ENCODE data around the gene RNF213.

RNF213 gene

GRCh38 chr17:80433916-80434666 lies 173.4 kb downstream of the RNF213 start:
- DNase-seq (ENCODE audit: low spot score): no peak

GRCh38 chr17:80437532-80437931 lies 176.9 kb downstream of the RNF213 start:
- no peak for DNase-seq (ENCODE audit: low spot score)

DNA sequence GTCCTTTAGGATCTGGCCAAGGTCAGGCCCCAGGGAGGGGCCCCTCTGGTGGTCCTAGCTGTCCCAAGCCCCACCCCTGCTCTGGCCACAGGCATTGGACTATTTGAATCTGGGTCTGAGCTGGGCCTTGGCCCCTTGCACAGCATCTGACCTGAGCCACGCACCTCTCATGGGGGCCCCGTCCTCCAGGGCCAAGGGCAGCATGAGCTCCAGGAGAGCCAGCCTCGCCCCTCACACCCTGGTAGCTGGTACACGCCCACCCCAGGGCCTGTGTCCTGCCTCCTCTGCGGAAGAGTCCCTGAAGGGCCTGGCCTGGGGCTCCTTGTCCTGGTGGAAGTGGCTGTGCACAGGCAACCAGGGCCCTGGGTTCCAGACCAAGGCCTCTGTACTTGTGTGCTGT lies 178.2 kb downstream of the RNF213 start:
- DNase-seq (ENCODE audit: low spot score): no peak

DNA sequence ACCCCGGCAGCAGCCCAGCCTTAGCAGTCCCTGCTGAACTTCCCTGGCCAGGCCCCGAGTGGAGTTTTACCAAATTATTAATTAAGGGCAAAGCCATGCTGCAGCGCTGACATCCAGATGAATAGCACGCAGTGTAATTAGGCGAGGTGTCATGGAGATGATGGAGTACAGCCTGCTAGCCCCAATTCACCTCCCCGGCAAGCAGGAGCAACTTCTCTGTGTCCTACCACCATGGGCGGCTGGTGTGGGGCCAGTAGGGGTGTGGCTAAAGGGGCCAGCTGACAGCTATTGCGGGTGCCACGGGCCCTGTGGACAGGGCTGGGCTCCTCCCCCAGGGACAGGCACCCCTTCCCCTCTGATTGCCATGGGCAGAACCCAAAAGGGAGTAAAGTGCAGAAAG lies 178.8 kb downstream of the RNF213 start:
- DNase-seq (ENCODE audit: low spot score): no peak

DNA sequence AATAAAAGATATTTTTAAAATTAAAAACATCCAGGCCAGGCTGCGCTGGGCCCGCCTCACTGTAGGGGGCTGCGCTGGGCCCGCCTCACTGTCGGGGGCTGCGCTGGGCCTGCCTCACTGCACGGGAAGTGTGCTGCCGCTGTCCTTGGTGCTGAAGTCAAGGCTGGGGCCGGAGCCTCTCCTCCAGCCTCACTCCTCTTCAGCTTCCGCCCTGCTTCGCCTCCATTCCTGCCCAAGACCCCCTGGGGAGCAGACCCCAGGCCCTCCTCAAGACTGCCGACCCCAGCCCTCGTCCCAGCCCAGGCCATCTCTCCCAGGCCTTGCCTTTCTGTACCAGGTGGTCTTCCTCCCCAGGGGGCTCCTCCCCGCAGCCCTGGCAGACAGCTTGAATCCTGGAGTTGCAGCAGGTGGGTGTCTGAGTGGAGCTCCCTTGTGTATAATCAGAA lies 180.5 kb downstream of the RNF213 start:
- peak; percentile 76 for DNase-seq (ENCODE audit: low spot score)

GRCh38 chr17:80441598-80442322 lies 181.1 kb downstream of the RNF213 start:
- DNase-seq (ENCODE audit: low spot score): no peak

GRCh38 chr17:80442323-80442659 lies 181.6 kb downstream of the RNF213 start:
- DNase-seq (ENCODE audit: low spot score): no peak

GRCh38 chr17:80442764-80443163 lies 182.1 kb downstream of the RNF213 start:
- DNase-seq (ENCODE audit: low spot score): no peak

- no peak for DNase-seq (ENCODE audit: low spot score)
Observed at GRCh38 chr17:80443498-80443897, 182.8 kb downstream of the RNF213 start.

- DNase-seq (ENCODE audit: low spot score): no peak
Observed at GRCh38 chr17:80443916-80444643, 183.4 kb downstream of the RNF213 start.

DNA sequence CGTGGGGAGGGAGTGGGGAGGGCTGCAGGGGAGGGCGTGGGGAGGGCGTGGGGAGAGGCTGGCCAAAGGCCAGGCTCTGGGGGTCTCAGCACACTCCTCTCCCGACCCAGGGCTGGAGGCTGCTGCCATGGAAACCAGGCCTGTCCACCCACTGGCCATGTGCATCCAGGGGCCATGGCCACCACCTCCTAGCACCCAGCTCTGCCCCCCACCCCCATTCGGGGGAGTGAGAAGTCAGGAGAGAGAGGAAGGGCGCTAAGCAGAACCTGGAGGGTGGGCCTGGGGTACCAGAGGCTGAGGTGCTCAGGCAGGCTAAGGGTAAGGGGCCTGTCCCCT lies 184.0 kb downstream of the RNF213 start:
- no peak for DNase-seq (ENCODE audit: low spot score)

DNA sequence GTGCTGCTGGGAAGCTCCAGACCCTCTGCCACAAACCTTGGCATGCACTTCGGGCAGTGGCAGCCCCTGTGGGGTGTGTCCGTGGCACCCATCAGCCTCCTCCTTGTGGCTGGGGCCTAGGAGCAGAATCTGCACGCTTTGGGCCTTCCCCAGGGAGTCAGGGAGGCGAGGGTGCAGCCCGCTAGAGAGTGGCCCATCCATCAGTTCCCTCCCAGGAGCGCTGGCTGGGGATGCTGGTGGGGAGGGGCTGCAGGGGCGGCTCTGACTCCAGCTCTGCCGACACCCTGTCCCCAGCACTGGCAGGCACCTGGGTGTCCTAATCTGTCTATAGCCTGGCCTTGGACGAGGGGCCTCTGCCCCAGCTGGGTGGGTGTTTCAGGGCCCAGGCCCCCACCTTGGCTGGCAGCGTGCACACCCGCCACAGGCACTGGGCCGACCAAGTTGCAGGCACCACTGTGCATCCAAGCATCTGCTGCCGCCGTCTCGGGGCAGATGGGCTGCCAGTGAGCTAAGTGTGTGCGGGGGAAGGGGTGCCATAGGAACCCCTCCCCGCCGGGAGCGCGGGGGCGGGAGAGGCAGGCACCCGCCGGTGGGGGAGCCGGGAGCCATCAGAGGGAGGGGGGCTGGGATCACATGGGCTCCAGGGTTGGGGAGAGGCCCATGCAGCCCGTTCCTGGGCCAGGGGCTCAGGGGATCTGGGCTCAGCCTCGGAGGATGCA lies 184.5 kb downstream of the RNF213 start:
- DNase-seq (ENCODE audit: low spot score): no peak

- no peak for DNase-seq (ENCODE audit: low spot score)
Observed at GRCh38 chr17:80445726-80446110, 185.1 kb downstream of the RNF213 start.

GRCh38 chr17:80446645-80447405 lies 186.2 kb downstream of the RNF213 start:
- DNase-seq (ENCODE audit: low spot score): peak; percentile 62

- DNase-seq (ENCODE audit: low spot score): no peak
Observed at GRCh38 chr17:80447790-80448189, 187.1 kb downstream of the RNF213 start.
